Inflammatory macrophage treated with lipopolysaccharide for 1 hour (primary cell): ENCODE measurements around the gene ARID3A.

Source experiments
- DNase-seq, 2 donors: peaks; one replicate each; pipeline ENCODE4 v3.0.0-alpha.2; 2020 to 2022

Gene ARID3A

GRCh38 chr19:932648-933552 lies 7.1 kb downstream of the ARID3A start:
- DNase-seq, result peak; percentile 51 to 62

GRCh38 chr19:933553-933882 lies 7.7 kb downstream of the ARID3A start:
- no peak for DNase-seq

GRCh38 chr19:934197-934840 lies 8.5 kb downstream of the ARID3A start:
- DNase-seq, result no peak

GRCh38 chr19:934865-935479 lies 9.1 kb downstream of the ARID3A start:
- peak; percentile 45 to 49 for DNase-seq

- no peak for DNase-seq
These were observed 10.3 kb downstream of the ARID3A start for GRCh38 chr19:936175-936546.

GRCh38 chr19:937259-937694 lies 11.4 kb downstream of the ARID3A start:
- DNase-seq, result peak; percentile 88 to 98

- no peak for DNase-seq
These were observed 12.5 kb downstream of the ARID3A start for GRCh38 chr19:938233-938923.

GRCh38 chr19:939439-939838 lies 13.6 kb downstream of the ARID3A start:
- DNase-seq, result no peak

- no peak for DNase-seq
These were observed 14.1 kb downstream of the ARID3A start for GRCh38 chr19:939922-940321.

GRCh38 chr19:940591-941291 lies 14.9 kb downstream of the ARID3A start:
- peak in 1 of 2 donors; percentile 25 for DNase-seq

- DNase-seq, result no peak
These were observed 15.7 kb downstream of the ARID3A start for GRCh38 chr19:941292-942132.

- no peak for DNase-seq
These were observed 16.4 kb downstream of the ARID3A start for GRCh38 chr19:942133-942645.

GRCh38 chr19:943551-944170 lies 17.8 kb downstream of the ARID3A start:
- DNase-seq, result no peak

GRCh38 chr19:944171-944567 lies 18.3 kb downstream of the ARID3A start:
- DNase-seq, result no peak

GRCh38 chr19:944663-945241 lies 18.9 kb downstream of the ARID3A start:
- DNase-seq, result no peak

GRCh38 chr19:945401-946252 lies 19.8 kb downstream of the ARID3A start:
- DNase-seq, result no peak

- no peak for DNase-seq
These were observed 21.4 kb downstream of the ARID3A start for GRCh38 chr19:947090-947706.

GRCh38 chr19:947707-948539 lies 22.1 kb downstream of the ARID3A start:
- DNase-seq, result peak; percentile 88 to 99
